ENCODE data around the gene NDRG4.

Gene NDRG4, protein sequence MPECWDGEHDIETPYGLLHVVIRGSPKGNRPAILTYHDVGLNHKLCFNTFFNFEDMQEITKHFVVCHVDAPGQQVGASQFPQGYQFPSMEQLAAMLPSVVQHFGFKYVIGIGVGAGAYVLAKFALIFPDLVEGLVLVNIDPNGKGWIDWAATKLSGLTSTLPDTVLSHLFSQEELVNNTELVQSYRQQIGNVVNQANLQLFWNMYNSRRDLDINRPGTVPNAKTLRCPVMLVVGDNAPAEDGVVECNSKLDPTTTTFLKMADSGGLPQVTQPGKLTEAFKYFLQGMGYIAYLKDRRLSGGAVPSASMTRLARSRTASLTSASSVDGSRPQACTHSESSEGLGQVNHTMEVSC

DNA sequence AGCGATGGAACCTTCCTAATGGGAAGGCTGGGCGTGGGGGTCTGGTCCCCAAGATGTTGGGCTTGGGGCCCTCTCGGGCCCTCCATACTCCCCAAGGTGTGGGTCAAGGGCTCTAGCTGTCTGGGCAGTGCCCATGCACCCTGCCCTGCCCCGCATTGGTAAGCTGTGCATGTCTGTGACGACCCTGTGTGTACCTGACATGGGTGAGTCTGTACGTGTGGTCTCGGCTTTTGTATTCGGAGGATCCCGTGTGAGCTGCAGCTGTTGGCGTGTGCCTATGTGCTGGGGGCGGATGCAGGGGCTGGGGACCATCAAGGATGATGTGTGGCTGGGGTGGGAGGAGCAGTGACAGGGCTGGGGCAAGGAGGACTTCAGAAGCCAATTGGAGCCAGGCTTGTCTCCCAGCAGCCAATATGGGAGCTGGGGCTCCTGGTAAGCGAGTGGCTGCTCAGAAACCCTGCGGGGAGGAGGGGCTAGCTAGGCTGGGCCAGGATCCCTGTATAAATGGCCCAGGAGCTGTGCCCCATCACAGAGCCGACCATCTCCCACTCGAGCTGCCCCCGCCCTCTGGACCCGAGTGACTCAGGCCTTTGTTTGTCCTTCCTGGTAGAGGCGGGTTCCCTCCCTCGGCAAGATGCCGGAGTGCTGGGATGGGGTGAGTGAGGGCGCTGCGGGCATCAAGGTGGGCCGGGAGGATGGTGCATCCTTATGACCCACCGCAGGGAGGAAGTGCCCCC is at the start of gene NDRG4:
TSS of gene NDRG4 (plus strand) at position 529 of the 737 bp plus-strand sequence. CDS start at position 635, 106 bp downstream.
- DNase-seq (ENCODE audit: insufficient read length, low spot score) = peak; percentile 57
- TF ChIP-seq, protein P1, sequence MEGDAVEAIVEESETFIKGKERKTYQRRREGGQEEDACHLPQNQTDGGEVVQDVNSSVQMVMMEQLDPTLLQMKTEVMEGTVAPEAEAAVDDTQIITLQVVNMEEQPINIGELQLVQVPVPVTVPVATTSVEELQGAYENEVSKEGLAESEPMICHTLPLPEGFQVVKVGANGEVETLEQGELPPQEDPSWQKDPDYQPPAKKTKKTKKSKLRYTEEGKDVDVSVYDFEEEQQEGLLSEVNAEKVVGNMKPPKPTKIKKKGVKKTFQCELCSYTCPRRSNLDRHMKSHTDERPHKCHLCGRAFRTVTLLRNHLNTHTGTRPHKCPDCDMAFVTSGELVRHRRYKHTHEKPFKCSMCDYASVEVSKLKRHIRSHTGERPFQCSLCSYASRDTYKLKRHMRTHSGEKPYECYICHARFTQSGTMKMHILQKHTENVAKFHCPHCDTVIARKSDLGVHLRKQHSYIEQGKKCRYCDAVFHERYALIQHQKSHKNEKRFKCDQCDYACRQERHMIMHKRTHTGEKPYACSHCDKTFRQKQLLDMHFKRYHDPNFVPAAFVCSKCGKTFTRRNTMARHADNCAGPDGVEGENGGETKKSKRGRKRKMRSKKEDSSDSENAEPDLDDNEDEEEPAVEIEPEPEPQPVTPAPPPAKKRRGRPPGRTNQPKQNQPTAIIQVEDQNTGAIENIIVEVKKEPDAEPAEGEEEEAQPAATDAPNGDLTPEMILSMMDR (IDR thresholded peaks at IDR 0.05; ENCODE audit: insufficient read depth, missing control alignments) = no peak
- FAIRE-seq = no peak

DNA sequence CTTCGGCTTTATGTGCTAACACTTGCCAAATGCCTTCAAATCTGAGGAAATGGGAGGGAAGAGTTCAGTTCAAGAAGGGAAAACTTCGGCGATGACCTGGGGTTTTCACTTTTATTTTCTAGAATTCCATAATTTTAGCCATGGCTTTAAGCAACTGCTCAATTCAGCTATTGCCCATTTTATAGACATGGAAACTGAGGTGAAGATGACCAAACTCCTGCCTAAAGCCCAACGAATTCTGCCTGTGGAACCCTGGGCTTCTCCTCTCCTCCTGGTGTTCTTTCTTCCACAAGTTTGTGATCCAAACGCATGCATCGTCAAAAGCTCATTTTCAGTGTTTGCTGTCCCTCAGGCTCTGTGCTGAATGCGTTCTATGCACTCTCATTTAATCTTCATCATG is 49.4 kb upstream of the NDRG4 start:
- no peak for FAIRE-seq
- no peak for DNase-seq (ENCODE audit: insufficient read length, low spot score)
- TF ChIP-seq, protein P1 (IDR thresholded peaks at IDR 0.05; ENCODE audit: insufficient read depth, missing control alignments) = no peak

DNA sequence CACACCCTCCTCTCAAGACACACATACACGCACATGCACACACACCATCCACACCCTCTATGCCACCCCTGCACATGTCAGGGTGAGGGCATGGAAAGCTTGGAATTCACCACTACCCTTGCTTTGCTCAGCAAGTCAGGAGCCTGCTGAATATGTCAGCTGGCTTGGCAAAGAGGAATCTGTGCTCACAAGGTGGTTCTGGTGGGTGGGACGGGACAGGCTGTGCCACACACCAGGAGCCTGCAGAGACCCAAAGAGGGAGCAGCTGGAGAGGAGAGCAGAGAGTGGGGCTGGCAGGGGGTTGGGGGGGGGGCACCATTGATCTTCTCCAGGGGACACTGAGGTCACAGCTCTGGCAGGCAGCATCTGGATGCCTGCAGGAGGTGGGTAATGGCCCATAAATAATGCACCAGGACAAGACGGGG is 48.7 kb upstream of the NDRG4 start:
- TF ChIP-seq, protein P1 (IDR thresholded peaks at IDR 0.05; ENCODE audit: insufficient read depth, missing control alignments) = no peak
- FAIRE-seq (no peak), DNase-seq (ENCODE audit: insufficient read length, low spot score) (no peak)

DNA sequence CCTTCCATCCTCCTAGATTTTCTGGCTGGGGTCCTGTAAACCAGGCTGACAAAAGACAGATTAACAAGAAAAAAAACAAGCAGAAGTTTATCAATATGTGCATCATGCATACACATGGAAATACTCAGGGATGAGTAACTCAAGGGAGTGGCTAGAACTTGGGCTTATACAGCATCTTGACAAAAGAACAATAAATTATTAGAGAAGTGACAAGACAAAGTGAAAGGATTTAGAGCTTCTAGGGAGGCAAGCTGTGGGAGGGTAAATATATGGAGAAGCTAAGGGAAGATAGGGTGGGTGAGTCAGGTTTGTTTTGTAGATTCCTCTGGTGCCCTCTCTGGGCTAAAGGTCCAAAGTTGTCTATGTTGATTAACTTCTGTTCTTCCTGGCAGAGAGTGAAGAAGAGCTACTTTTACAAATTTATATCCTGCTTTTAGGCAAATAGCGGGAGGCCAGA is 48.0 kb upstream of the NDRG4 start:
- TF ChIP-seq, protein P1 (IDR thresholded peaks at IDR 0.05; ENCODE audit: insufficient read depth, missing control alignments) = no peak
- DNase-seq (ENCODE audit: insufficient read length, low spot score) = no peak
- no peak for FAIRE-seq

DNA sequence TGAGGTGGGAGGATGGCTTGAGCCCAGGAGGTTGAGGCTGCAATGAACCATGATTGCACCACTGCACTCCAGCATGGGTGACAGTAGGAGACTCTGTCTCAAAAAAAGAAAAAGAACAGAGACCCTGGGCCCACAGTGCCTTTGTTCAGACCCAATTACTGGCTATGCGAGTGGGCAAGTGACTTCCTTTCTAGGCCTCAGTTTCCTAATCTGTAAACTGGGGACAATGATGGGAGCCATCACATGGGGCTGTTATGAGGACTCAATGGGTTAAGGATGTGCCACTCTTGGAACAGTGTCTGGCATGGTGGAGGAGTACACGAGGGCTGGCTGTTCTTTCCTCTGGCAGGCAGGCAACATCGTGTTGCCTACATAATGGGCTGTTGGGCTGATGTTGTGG is 47.3 kb upstream of the NDRG4 start:
- TF ChIP-seq, protein P1 (IDR thresholded peaks at IDR 0.05; ENCODE audit: insufficient read depth, missing control alignments) = no peak
- FAIRE-seq (no peak), DNase-seq (ENCODE audit: insufficient read length, low spot score) (no peak)

DNA sequence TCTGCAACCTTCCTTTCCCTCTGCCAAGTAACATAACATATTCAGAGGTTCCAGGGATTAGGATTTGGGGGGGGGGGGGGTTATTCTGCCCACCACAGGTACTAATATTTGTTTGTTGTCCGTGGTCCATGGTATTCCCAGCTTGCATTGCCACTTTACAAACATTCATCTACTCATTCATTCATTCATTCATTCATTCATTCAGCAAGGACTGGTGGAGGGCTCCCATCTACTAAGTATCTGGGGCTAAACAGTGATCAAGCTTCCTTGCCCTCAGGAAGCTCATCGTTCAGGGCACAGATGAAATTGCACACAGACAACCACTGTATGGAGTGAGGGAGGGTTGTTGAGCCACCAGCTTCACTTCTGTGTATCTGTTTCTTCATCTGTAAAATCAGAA is 45.8 kb upstream of the NDRG4 start:
- TF ChIP-seq, protein P1 (IDR thresholded peaks at IDR 0.05; ENCODE audit: insufficient read depth, missing control alignments) = no peak
- DNase-seq (ENCODE audit: insufficient read length, low spot score) = no peak
- FAIRE-seq = no peak

DNA sequence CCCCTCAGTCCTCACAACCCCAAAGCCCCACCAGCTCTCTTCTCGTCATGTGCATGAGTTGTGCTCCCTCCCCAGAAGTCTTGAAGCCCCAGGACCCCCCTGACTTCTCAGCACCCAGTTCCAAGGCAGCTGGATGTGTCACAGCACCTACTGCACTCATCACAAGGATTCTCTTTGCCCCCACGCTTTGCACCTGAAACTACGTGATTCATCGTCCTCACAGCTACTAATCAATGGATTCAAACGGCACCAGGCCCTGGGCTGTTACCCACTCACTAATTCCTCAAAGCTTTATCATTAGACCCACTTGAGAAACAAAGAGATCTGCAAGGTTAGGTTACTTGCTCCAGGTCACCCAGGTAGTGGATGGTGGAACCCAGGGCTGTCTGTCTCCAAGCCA is 45.1 kb upstream of the NDRG4 start:
- TF ChIP-seq, protein P1 (IDR thresholded peaks at IDR 0.05; ENCODE audit: insufficient read depth, missing control alignments) = no peak
- DNase-seq (ENCODE audit: insufficient read length, low spot score) = no peak
- no peak for FAIRE-seq
